Natural killer cell (primary cell): ENCODE measurements around the gene SEC22C. TPM values are rescaled to one million over a fixed set of nuclear protein-coding genes. Genes with fewer than 3 reads are reported as not detected.

Source experiments
- ATAC-seq, 3 donors: fragments of 150-1000 bp in 2 of 3; fragments of 200-7000 bp in 1 of 3; cut with Tn5 transposase; 1 replicate in 1 of 3; 2 replicates in 2 of 3; pipeline ENCODE4 v1.10.0; 2021; ENCODE audit warnings: mild to moderate bottlenecking in 2 of 3, moderate library complexity in 2 of 3
- DNase-seq, 2 donors: peaks; one replicate each; pipeline versions ENCODE4 v3.0.0 to v3.0.0-alpha.2; 2013 to 2021; ENCODE audit warnings: mixed read lengths in 1 of 2
- H3K27ac ChIP-seq: one replicate; pipeline ENCODE4 v1.5.1; 2013; ENCODE audit warnings: mild to moderate bottlenecking, low read length
- H3K27me3 ChIP-seq: one replicate; pipeline ENCODE4 v1.6.1; 2013; ENCODE audit warnings: low read length; ENCODE audit not compliant: control insufficient read depth, insufficient read depth
- H3K36me3 ChIP-seq: one replicate; pipeline ENCODE4 v1.6.1; 2013; ENCODE audit warnings: low read length; ENCODE audit not compliant: control insufficient read depth, insufficient read depth
- H3K4me1 ChIP-seq: one replicate; pipeline ENCODE4 v1.6.1; 2013; ENCODE audit warnings: low read length; ENCODE audit not compliant: control insufficient read depth, insufficient read depth
- H3K4me3 ChIP-seq: one replicate; pipeline ENCODE4 v1.5.1; 2013; ENCODE audit warnings: low read length
- H3K9me3 ChIP-seq: one replicate; pipeline ENCODE4 v1.6.1; 2013; ENCODE audit warnings: low read length; ENCODE audit not compliant: control insufficient read depth, insufficient read depth
- H3K27ac Mint-ChIP-seq, 2 donors: one replicate each; pipeline ENCODE4 v1.8.0; 2022; ENCODE audit warnings: mild to moderate bottlenecking in 2 of 2, mixed read lengths in 2 of 2, moderate library complexity in 1 of 2
- H3K27me3 Mint-ChIP-seq, 2 donors: one replicate each; pipeline ENCODE4 v1.8.0; 2022; ENCODE audit warnings: low read depth in 2 of 2, mixed read lengths in 2 of 2
- H3K36me3 Mint-ChIP-seq: one replicate; pipeline ENCODE4 v1.8.0; 2022; ENCODE audit warnings: mixed read lengths
- H3K4me1 Mint-ChIP-seq, 2 donors: one replicate each; pipeline ENCODE4 v1.8.0; 2022; ENCODE audit warnings: mixed read lengths in 2 of 2
- H3K4me3 Mint-ChIP-seq: one replicate; pipeline ENCODE4 v1.8.0; 2022; ENCODE audit warnings: mild to moderate bottlenecking, moderate library complexity, mixed read lengths
- H3K9me3 Mint-ChIP-seq, 2 donors: one replicate each; pipeline ENCODE4 v1.8.0; 2022; ENCODE audit warnings: mixed read lengths in 2 of 2
- WGBS: methylation state at CpG from one replicate; pipeline ENCODE4 v1.1.7; 2013; ENCODE audit warnings: missing lambda C conversion rate; ENCODE audit not compliant: insufficient coverage; 5-methylcytosine and 5-hydroxymethylcytosine counted together
- intact Hi-C: fragments of 100-400 bp; cut with micrococcal nuclease; formaldehyde crosslinking; loops from one replicate; pipeline ENCODE4 v1.14.2; 2022
- total RNA-seq, 4 donors: library from RNA; stranded (reverse); fragments of 120-200 nt in 1 of 4; gene quantifications; one replicate each; pipeline versions ENCODE4 v1.2.3 to v1.2.4, GENCODE V29; 2013 to 2022
- TF ChIP-seq, protein P1 (sequence below): fragments of 200-600 bp; IDR thresholded peaks from one replicate; pipeline ENCODE4 v1.8.0; 2022; ENCODE audit warnings: antibody characterized with exemption

Gene SEC22C
- total RNA-seq, 3 donors from 2014 or later (not counting 1 experiment from before 2014, with no cell fraction given) = 51.3 to 60.4 (median 55.9) TPM

DNA sequence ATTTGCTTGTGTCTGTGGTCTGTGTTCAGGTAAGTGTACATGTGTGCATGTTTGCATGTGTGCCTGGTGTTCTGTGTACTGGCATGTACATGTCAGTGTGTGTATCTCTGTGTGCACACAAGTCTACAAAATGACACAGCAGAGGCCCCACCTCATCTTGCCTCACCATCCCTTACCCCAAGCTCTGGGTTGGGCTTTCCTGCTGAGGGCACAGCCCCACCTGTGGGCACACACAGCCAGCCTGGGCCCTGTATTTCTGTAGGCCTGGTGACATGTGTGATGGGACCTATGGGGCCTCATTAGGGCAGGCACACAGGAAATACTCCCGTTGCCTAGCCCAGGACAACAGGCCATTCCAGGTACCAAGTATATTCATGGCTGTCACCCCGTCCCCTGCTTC lies 65.8 kb downstream of the SEC22C start:
- no peaks in the 10 kb centered on the region for H3K36me3 Mint-ChIP-seq
- no peaks in the 10 kb centered on the region for H3K9me3 Mint-ChIP-seq
- intact Hi-C loops = no loop called here
- no peak for ATAC-seq
- DNase-seq = no peak
- no peak overlapping the region for H3K27ac ChIP-seq
- H3K27me3 Mint-ChIP-seq = peaks cover 0 to 2% of the 10 kb centered on the region in 2 donors
- H3K36me3 ChIP-seq = no peaks in the 10 kb centered on the region
- H3K4me1 ChIP-seq = peaks cover 3% of the 10 kb centered on the region
- no peak overlapping the region for H3K4me3 Mint-ChIP-seq
- H3K4me1 Mint-ChIP-seq = no peaks in the 10 kb centered on the region
- H3K27ac Mint-ChIP-seq = no peak overlapping the region
- TF ChIP-seq, protein P1, sequence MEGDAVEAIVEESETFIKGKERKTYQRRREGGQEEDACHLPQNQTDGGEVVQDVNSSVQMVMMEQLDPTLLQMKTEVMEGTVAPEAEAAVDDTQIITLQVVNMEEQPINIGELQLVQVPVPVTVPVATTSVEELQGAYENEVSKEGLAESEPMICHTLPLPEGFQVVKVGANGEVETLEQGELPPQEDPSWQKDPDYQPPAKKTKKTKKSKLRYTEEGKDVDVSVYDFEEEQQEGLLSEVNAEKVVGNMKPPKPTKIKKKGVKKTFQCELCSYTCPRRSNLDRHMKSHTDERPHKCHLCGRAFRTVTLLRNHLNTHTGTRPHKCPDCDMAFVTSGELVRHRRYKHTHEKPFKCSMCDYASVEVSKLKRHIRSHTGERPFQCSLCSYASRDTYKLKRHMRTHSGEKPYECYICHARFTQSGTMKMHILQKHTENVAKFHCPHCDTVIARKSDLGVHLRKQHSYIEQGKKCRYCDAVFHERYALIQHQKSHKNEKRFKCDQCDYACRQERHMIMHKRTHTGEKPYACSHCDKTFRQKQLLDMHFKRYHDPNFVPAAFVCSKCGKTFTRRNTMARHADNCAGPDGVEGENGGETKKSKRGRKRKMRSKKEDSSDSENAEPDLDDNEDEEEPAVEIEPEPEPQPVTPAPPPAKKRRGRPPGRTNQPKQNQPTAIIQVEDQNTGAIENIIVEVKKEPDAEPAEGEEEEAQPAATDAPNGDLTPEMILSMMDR = no peak
- H3K9me3 ChIP-seq = no peaks in the 10 kb centered on the region
- 80% methylated on average over 2 of the region's 2 CpGs for WGBS
- no peaks in the 10 kb centered on the region for H3K27me3 ChIP-seq
- no peak overlapping the region for H3K4me3 ChIP-seq

DNA sequence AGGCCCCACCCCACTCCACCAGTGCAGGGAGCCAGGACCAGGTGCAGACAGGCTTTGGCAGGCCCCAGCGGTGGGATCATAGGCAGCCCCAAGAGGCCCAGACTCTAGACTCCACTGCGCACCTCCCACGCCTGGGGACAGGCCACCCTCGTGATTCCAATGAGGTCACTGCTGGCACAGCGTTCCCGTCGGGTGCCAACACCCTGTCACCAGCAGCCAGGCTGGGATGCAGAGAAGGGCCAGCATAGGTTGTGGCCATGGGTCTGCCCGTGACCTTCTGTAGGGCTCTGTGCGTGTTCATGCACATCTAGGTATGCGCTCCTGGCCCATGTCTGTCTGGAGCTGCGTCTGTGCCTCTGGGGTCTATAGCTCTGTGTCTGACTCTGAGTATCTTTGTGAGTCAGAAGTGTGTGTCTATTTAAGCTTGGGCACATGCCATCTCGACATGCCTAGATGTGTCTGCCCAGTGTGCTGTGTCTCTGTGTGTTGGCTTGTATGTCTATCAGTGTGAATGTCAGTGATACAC lies 66.3 kb downstream of the SEC22C start:
- 95% methylated on average over 12 of the region's 12 CpGs for WGBS
- no peaks in the 10 kb centered on the region for H3K36me3 ChIP-seq
- TF ChIP-seq, protein P1 = no peak
- no peak overlapping the region for H3K27ac ChIP-seq
- no peak overlapping the region for H3K27ac Mint-ChIP-seq
- H3K4me3 ChIP-seq = no peak overlapping the region
- H3K9me3 ChIP-seq = no peaks in the 10 kb centered on the region
- H3K4me1 ChIP-seq = peaks cover 3% of the 10 kb centered on the region
- intact Hi-C loops = no loop called here
- no peaks in the 10 kb centered on the region for H3K27me3 ChIP-seq
- no peak for ATAC-seq
- H3K27me3 Mint-ChIP-seq = peaks cover 2% of the 10 kb centered on the region in 2 donors
- no peak overlapping the region for H3K4me3 Mint-ChIP-seq
- no peaks in the 10 kb centered on the region for H3K36me3 Mint-ChIP-seq
- H3K9me3 Mint-ChIP-seq = no peaks in the 10 kb centered on the region
- DNase-seq = no peak
- H3K4me1 Mint-ChIP-seq = no peaks in the 10 kb centered on the region

DNA sequence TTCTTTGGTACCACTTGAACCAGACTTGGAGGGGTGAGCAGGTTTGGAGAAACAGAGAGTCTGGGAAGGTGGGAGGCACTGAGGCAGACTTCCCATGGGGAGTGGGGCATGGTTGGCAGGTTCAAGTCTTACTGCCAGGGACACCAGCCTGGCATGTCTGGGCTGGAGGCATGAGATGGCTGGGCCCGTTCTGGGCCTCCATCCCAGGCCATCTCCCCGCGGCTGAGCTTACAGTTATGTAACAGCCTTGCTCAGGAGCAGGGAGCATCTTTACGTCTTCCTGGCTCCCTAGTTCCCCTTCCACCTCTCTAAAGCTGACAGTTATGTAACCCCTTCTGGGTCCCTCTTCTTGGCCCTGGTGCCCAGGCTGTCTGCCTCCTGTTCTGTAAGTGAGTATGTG lies 66.9 kb downstream of the SEC22C start:
- TF ChIP-seq, protein P1 = no peak
- Mint-ChIP-seq H3K4me1 (no peaks in the 10 kb centered on the region), H3K27me3 (peaks cover 6 to 7% of the 10 kb centered on the region in 2 donors), H3K36me3 (no peaks in the 10 kb centered on the region), H3K9me3 (no peaks in the 10 kb centered on the region), H3K4me3 (no peak overlapping the region), H3K27ac (no peak overlapping the region)
- H3K9me3 ChIP-seq = no peaks in the 10 kb centered on the region
- no peaks in the 10 kb centered on the region for H3K27me3 ChIP-seq
- WGBS = 93% methylated on average over 4 of the region's 4 CpGs
- no peak overlapping the region for H3K27ac ChIP-seq
- H3K4me1 ChIP-seq = peaks cover 3% of the 10 kb centered on the region
- intact Hi-C loops = no loop called here
- H3K36me3 ChIP-seq = no peaks in the 10 kb centered on the region
- ATAC-seq (no peak), DNase-seq (no peak)
- no peak overlapping the region for H3K4me3 ChIP-seq

DNA sequence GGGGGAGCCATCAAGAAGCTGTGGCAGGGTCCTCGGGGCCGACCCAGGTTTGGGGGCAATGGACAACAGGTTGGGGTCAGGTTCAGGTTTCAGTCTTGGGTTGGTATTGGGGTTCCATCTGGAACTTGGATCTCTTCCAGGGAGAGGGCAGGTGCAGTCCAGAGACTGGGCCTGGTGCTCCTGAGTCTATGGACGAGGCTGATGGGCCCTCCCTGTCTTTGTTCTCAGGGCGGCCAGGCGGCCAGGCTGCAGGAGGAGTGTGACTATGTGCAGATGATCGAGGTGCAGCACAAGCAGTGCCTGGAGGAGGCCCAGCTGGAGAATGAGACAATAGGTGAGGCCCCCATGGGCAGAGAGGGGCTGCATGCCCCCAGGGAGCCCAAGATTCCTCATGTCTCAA lies 68.2 kb downstream of the SEC22C start:
- peaks cover 3% of the 10 kb centered on the region for H3K4me1 ChIP-seq
- WGBS = 89% methylated on average over 6 of the region's 6 CpGs
- H3K27me3 ChIP-seq = no peaks in the 10 kb centered on the region
- H3K4me1 Mint-ChIP-seq = no peaks in the 10 kb centered on the region
- ATAC-seq (no peak), DNase-seq (no peak)
- no peak overlapping the region for H3K27ac ChIP-seq
- no peak overlapping the region for H3K4me3 Mint-ChIP-seq
- peaks cover 11 to 17% of the 10 kb centered on the region in 2 donors for H3K27me3 Mint-ChIP-seq
- H3K27ac Mint-ChIP-seq = no peak overlapping the region
- no peak overlapping the region for H3K4me3 ChIP-seq
- H3K9me3 ChIP-seq = no peaks in the 10 kb centered on the region
- TF ChIP-seq, protein P1 = no peak
- no peaks in the 10 kb centered on the region for H3K9me3 Mint-ChIP-seq
- no peaks in the 10 kb centered on the region for H3K36me3 ChIP-seq
- intact Hi-C loops = no loop called here
- H3K36me3 Mint-ChIP-seq = no peaks in the 10 kb centered on the region
